ENCODE measurements around the gene KPNA6.

Gene KPNA6

DNA sequence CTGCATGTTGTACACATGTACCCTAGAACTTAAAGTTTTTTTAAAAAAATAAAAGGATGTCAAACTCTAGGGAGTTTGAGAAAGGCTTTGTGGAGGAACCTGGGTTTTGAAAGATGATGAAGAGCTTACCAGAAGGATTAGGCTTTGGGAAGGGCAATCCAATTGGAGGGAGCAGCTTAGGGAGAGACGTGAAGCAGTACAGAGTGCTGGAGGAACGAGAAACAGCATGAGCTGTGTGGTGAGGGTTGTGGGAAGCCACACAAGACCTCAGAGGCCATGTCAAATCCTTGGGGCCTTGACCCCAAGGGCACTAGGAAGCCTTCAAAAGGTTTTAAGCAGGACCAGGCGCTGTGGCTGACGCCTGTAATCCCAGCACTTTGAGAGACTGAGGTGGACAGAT, 8.4 kb upstream of the KPNA6 start:
- H3K4me2 ChIP-seq (ENCODE audit: low read depth, low read length, poor library complexity, severe bottlenecking): no peak overlapping the region
- H3K27me3 ChIP-seq (ENCODE audit: low read length): no peaks in the 10 kb centered on the region
- H3K79me2 ChIP-seq (ENCODE audit: insufficient read depth, low read length): no peaks in the 10 kb centered on the region
- no peaks in the 10 kb centered on the region for H3K36me3 ChIP-seq (ENCODE audit: low read length)
- TF ChIP-seq EZH2phosphoT487 (conservative IDR thresholded peaks at IDR 0.05; ENCODE audit: low read length) (no peak), CTCF (IDR thresholded peaks at IDR 0.05; ENCODE audit: insufficient read depth, low read length, poor library complexity, severe bottlenecking) (no peak)
- no peak overlapping the region for H2AFZ ChIP-seq (ENCODE audit: low read depth, low read length, severe bottlenecking)
- no peaks in the 10 kb centered on the region for H4K20me1 ChIP-seq (ENCODE audit: low read depth, low read length)
- no peak overlapping the region for H3K9ac ChIP-seq (ENCODE audit: low read length)
- no peak overlapping the region for H3K4me3 ChIP-seq (ENCODE audit: insufficient read depth, low read length, poor library complexity, severe bottlenecking)
- no peaks in the 10 kb centered on the region for H3K9me2 ChIP-seq (replicated peaks; ENCODE audit: insufficient read depth, low read length)
- no peak overlapping the region for H3K27ac ChIP-seq (ENCODE audit: low read depth, low read length)
- H3F3A ChIP-seq (ENCODE audit: insufficient read depth): 0 out of 2 replicates have a peak, but pooled peaks cover 5% of the 10 kb centered on the region
- H3K9me3 ChIP-seq (ENCODE audit: insufficient read depth, low read length): no peaks in the 10 kb centered on the region

DNA sequence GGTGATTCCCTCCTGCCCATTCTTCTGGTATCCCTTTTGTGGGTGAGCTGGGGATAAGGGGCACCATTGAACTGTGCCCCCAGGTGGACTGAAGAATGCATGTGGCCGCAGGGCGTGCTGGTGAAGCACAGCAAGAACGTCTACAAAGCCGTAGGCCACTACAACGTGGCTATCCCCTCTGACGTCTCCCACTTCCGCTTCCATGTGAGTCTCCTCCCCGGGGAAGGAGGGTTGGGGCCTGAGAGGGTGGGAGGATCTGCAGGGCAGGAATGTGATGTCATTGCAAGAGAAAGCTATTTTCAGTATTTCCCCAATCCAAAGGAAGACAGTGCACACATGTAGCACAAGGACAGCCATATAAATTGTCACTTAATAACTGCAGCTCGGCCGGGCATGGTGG, 7.5 kb upstream of the KPNA6 start:
- Histone ChIP-seq H3K4me2 (ENCODE audit: low read depth, low read length, poor library complexity, severe bottlenecking) (no peak overlapping the region), H2AFZ (ENCODE audit: low read depth, low read length, severe bottlenecking) (no peak overlapping the region), H3K9me3 (ENCODE audit: insufficient read depth, low read length) (no peaks in the 10 kb centered on the region), H3F3A (ENCODE audit: insufficient read depth) (peaks cover 5% of the 10 kb centered on the region; the same call in 1 of the 2 replicates), H3K79me2 (ENCODE audit: insufficient read depth, low read length) (no peaks in the 10 kb centered on the region), H3K27ac (ENCODE audit: low read depth, low read length) (no peak overlapping the region), H4K20me1 (ENCODE audit: low read depth, low read length) (no peaks in the 10 kb centered on the region), H3K4me3 (ENCODE audit: insufficient read depth, low read length, poor library complexity, severe bottlenecking) (no peak overlapping the region), H3K27me3 (ENCODE audit: low read length) (no peaks in the 10 kb centered on the region), H3K9me2 (replicated peaks; ENCODE audit: insufficient read depth, low read length) (no peaks in the 10 kb centered on the region), H3K36me3 (ENCODE audit: low read length) (no peaks in the 10 kb centered on the region), H3K9ac (ENCODE audit: low read length) (no peak overlapping the region)
- TF ChIP-seq EZH2phosphoT487 (conservative IDR thresholded peaks at IDR 0.05; ENCODE audit: low read length) (no peak), CTCF (IDR thresholded peaks at IDR 0.05; ENCODE audit: insufficient read depth, low read length, poor library complexity, severe bottlenecking) (no peak)

DNA sequence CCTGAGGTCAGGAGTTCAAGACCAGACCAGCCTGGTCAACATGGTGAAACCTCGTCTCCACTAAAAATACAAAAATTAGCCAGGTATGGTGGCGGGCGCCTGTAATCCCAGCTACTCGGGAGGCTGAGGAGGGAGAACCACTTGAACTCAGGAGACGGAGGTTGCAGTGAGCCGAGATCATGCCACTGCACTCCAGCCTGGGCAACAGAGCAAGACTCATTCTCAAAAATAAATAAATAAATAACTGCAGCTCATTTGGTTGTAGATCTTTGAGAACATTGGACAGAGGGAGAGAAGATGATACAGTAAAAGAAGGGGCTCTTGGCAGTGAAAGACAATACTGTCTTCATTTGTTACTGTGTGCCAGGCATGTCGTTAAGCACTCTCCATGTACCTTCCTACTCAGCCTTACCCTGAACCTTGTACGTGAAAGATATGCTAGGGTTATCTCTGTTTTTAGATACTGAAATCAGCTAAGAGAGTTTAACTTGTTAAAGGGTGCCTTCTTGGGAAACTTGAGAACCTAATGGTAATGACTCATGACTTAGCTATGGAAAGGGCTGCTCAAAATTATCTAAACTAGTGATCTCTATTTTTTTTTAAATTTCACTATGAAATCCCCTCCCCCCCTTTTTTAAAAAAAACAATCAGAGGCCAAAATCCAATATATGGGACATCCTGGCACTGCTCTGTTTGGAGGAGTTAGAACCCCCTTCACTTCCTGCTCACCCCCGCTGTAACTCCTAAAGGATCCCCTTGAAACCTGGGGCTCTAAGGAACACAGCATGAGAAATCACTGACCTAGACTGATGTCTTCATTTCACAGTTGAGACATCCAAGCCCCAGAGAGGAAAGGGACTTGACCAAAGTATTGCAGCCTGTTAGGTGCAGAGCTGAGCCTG, 6.8 kb upstream of the KPNA6 start:
- H3K27me3 ChIP-seq (ENCODE audit: low read length): no peaks in the 10 kb centered on the region
- H3K27ac ChIP-seq (ENCODE audit: low read depth, low read length): no peak overlapping the region
- no peak overlapping the region for H2AFZ ChIP-seq (ENCODE audit: low read depth, low read length, severe bottlenecking)
- no peaks in the 10 kb centered on the region for H3K9me3 ChIP-seq (ENCODE audit: insufficient read depth, low read length)
- H3K36me3 ChIP-seq (ENCODE audit: low read length): no peaks in the 10 kb centered on the region
- H3K79me2 ChIP-seq (ENCODE audit: insufficient read depth, low read length): no peaks in the 10 kb centered on the region
- no peak overlapping the region for H3K9ac ChIP-seq (ENCODE audit: low read length)
- H3F3A ChIP-seq (ENCODE audit: insufficient read depth): peaks cover 5% of the 10 kb centered on the region; the same call in 1 of the 2 replicates
- no peaks in the 10 kb centered on the region for H3K9me2 ChIP-seq (replicated peaks; ENCODE audit: insufficient read depth, low read length)
- H4K20me1 ChIP-seq (ENCODE audit: low read depth, low read length): no peaks in the 10 kb centered on the region
- H3K4me3 ChIP-seq (ENCODE audit: insufficient read depth, low read length, poor library complexity, severe bottlenecking): no peak overlapping the region
- no peak for TF ChIP-seq EZH2phosphoT487 (conservative IDR thresholded peaks at IDR 0.05; ENCODE audit: low read length)
- no peak for TF ChIP-seq CTCF (IDR thresholded peaks at IDR 0.05; ENCODE audit: insufficient read depth, low read length, poor library complexity, severe bottlenecking)
- H3K4me2 ChIP-seq (ENCODE audit: low read depth, low read length, poor library complexity, severe bottlenecking): no peak overlapping the region

Data from SU-DHL-6 (cell line).